ENCODE data around the gene PMF1. TPM values are rescaled to one million over a fixed set of nuclear protein-coding genes. Genes with fewer than 3 reads are reported as not detected.
A peak's percentile ranks its signal among the peaks of the same experiment; 100 is the strongest.

Gene PMF1
- total and polyA plus RNA-seq, 4 donors = 24.7 to 63.5 (median 36.9) TPM

GRCh38 chr1:156217871-156218270 is 5.1 kb downstream of the PMF1 start:
- Histone ChIP-seq H3K27ac (ENCODE audit: low read depth in 1 of 2, low read length in 2 of 2) (peak overlapping the region; percentile 81 to 91), H3K4me3 (ENCODE audit: low read depth in 1 of 3, low read length in 3 of 3) (no peak overlapping the region), H3K9me3 (ENCODE audit: control insufficient read depth in 4 of 4, low read length in 3 of 4) (no peaks in the 10 kb centered on the region), H3K27me3 (ENCODE audit: control insufficient read depth in 4 of 4, insufficient read depth in 4 of 4, low read length in 3 of 4) (no peaks in the 10 kb centered on the region), H3K9ac (ENCODE audit: low read depth in 1 of 2, low read length in 2 of 2) (peak overlapping the region; percentile 10 to 49), H3K36me3 (ENCODE audit: control insufficient read depth in 4 of 4, insufficient read depth in 3 of 4, low read depth in 1 of 4, low read length in 3 of 4) (peaks cover 5 to 16% (median 9%) of the 10 kb centered on the region in 4 donors), H3K4me1 (ENCODE audit: control insufficient read depth in 4 of 4, insufficient read depth in 4 of 4, low read length in 3 of 4) (peaks cover 4 to 29% (median 23%) of the 10 kb centered on the region in 4 donors)
- no peak for DNase-seq (ENCODE audit: low spot score)
- no peak for TF ChIP-seq EGR1 (IDR thresholded peaks at IDR 0.05; ENCODE audit: low read depth in 2 of 2)
- peak in 1 of 2 donors; percentile 12 for TF ChIP-seq RAD21 (IDR thresholded peaks at IDR 0.05)
- TF ChIP-seq HNF4G (IDR thresholded peaks at IDR 0.05) = no peak
- no peak for TF ChIP-seq RXRA (IDR thresholded peaks at IDR 0.05)
- peak; percentile 30 for TF ChIP-seq YY1 (IDR thresholded peaks at IDR 0.05)
- TF ChIP-seq NR2F2 (IDR thresholded peaks at IDR 0.05) = no peak
- no peak for TF ChIP-seq JUND (IDR thresholded peaks at IDR 0.05)
- TF ChIP-seq GABPA (IDR thresholded peaks at IDR 0.05 in 1 of 2, conservative IDR thresholded peaks at IDR 0.05 in 1 of 2) = no peak
- TF ChIP-seq HNF4A (conservative IDR thresholded peaks at IDR 0.05) = peak in 1 of 2 donors; percentile 3
- peak; percentile 32 for TF ChIP-seq ZBTB33 (IDR thresholded peaks at IDR 0.05)
- TF ChIP-seq MAX (IDR thresholded peaks at IDR 0.05) = peak; percentile 15
- TF ChIP-seq REST (IDR thresholded peaks at IDR 0.05) = no peak
- TF ChIP-seq FOXA1 (IDR thresholded peaks at IDR 0.05) = no peak
- 14% methylated on average over 2 of the region's 2 CpGs for WGBS

- H3K4me1 ChIP-seq (ENCODE audit: control insufficient read depth in 4 of 4, insufficient read depth in 4 of 4, low read length in 3 of 4) = peaks cover 2 to 26% (median 18%) of the 10 kb centered on the region in 4 donors
- DNase-seq (ENCODE audit: low spot score) = no peak
These were observed 7.4 kb downstream of the PMF1 start for GRCh38 chr1:156220226-156220625.

More at GRCh38 chr1:156220226-156220625, 7.4 kb downstream of the PMF1 start:
- Histone ChIP-seq H3K9me3 (ENCODE audit: control insufficient read depth in 4 of 4, low read length in 3 of 4) (no peaks in the 10 kb centered on the region), H3K27ac (ENCODE audit: low read depth in 1 of 2, low read length in 2 of 2) (no peak overlapping the region), H3K4me3 (ENCODE audit: low read depth in 1 of 3, low read length in 3 of 3) (no peak overlapping the region), H3K9ac (ENCODE audit: low read depth in 1 of 2, low read length in 2 of 2) (no peak overlapping the region), H3K27me3 (ENCODE audit: control insufficient read depth in 4 of 4, insufficient read depth in 4 of 4, low read length in 3 of 4) (no peaks in the 10 kb centered on the region), H3K36me3 (ENCODE audit: control insufficient read depth in 4 of 4, insufficient read depth in 3 of 4, low read depth in 1 of 4, low read length in 3 of 4) (peaks cover 5 to 25% (median 16%) of the 10 kb centered on the region in 4 donors)
- TF ChIP-seq SP1 (IDR thresholded peaks at IDR 0.05) (no peak), TAF1 (conservative IDR thresholded peaks at IDR 0.05) (no peak), GABPA (IDR thresholded peaks at IDR 0.05 in 1 of 2, conservative IDR thresholded peaks at IDR 0.05 in 1 of 2) (no peak), YY1 (IDR thresholded peaks at IDR 0.05) (no peak), ZBTB33 (IDR thresholded peaks at IDR 0.05) (no peak), MAX (IDR thresholded peaks at IDR 0.05) (no peak), FOXA1 (IDR thresholded peaks at IDR 0.05) (no peak), RXRA (IDR thresholded peaks at IDR 0.05) (no peak), FOXA2 (IDR thresholded peaks at IDR 0.05) (no peak), ATF3 (IDR thresholded peaks at IDR 0.05) (no peak)
- 88% methylated on average over 9 of the region's 9 CpGs for WGBS

Measured in liver (tissue), 9 donors.